Activated CD4-positive, CD25-positive, alpha-beta regulatory T cell (primary cell): ENCODE results near the gene BOK.
A peak's percentile ranks its signal among the peaks of the same experiment; 100 is the strongest.

Experiments
- DNase-seq, 4 experiments: peaks; one replicate each; lab custom pipeline; 2025; lab: John Stamatoyannopoulos, UW

Gene BOK

GRCh38 chr2:241538838-241539615 is 19.5 kb upstream of the BOK start:
- no peak for DNase-seq

- no peak for DNase-seq
These were observed 18.8 kb upstream of the BOK start for GRCh38 chr2:241539616-241540374.

GRCh38 chr2:241540401-241540770 is 18.2 kb upstream of the BOK start:
- DNase-seq: no peak

GRCh38 chr2:241540771-241541561 is 17.6 kb upstream of the BOK start:
- peak; percentile 27 to 43 (median 36) for DNase-seq

- no peak for DNase-seq
These were observed 16.8 kb upstream of the BOK start for GRCh38 chr2:241541564-241542277.

- no peak for DNase-seq
These were observed 16.3 kb upstream of the BOK start for GRCh38 chr2:241542278-241542605.

- DNase-seq: no peak
These were observed 13.4 kb upstream of the BOK start for GRCh38 chr2:241545106-241545505.

GRCh38 chr2:241545523-241546473 is 12.7 kb upstream of the BOK start:
- no peak for DNase-seq

- DNase-seq: no peak
These were observed 11.6 kb upstream of the BOK start for GRCh38 chr2:241546771-241547498.

GRCh38 chr2:241547781-241548450 is 10.6 kb upstream of the BOK start:
- no peak for DNase-seq

GRCh38 chr2:241548451-241548835 is 10.1 kb upstream of the BOK start:
- no peak for DNase-seq

GRCh38 chr2:241550616-241551580 is 7.6 kb upstream of the BOK start:
- no peak for DNase-seq

GRCh38 chr2:241551599-241551997 is 6.9 kb upstream of the BOK start:
- DNase-seq: no peak

GRCh38 chr2:241551998-241552737 is 6.4 kb upstream of the BOK start:
- no peak for DNase-seq

GRCh38 chr2:241553512-241553830 is 5.1 kb upstream of the BOK start:
- no peak for DNase-seq

GRCh38 chr2:241553981-241554380 is 4.6 kb upstream of the BOK start:
- DNase-seq: no peak

GRCh38 chr2:241554610-241555322 is 3.8 kb upstream of the BOK start:
- DNase-seq: no peak
